HG03025 (cell line): ENCODE measurements around the gene CHODL.

Experiments
- ATAC-seq: cut with Tn5 transposase; IDR thresholded peaks from one replicate; pipeline ENCODE4 v1.9.1; 2021; ENCODE audit warnings: mild to moderate bottlenecking, moderate library complexity; ENCODE audit not compliant: unreplicated experiment, low FRiP score

Gene CHODL, protein sequence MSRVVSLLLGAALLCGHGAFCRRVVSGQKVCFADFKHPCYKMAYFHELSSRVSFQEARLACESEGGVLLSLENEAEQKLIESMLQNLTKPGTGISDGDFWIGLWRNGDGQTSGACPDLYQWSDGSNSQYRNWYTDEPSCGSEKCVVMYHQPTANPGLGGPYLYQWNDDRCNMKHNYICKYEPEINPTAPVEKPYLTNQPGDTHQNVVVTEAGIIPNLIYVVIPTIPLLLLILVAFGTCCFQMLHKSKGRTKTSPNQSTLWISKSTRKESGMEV

DNA sequence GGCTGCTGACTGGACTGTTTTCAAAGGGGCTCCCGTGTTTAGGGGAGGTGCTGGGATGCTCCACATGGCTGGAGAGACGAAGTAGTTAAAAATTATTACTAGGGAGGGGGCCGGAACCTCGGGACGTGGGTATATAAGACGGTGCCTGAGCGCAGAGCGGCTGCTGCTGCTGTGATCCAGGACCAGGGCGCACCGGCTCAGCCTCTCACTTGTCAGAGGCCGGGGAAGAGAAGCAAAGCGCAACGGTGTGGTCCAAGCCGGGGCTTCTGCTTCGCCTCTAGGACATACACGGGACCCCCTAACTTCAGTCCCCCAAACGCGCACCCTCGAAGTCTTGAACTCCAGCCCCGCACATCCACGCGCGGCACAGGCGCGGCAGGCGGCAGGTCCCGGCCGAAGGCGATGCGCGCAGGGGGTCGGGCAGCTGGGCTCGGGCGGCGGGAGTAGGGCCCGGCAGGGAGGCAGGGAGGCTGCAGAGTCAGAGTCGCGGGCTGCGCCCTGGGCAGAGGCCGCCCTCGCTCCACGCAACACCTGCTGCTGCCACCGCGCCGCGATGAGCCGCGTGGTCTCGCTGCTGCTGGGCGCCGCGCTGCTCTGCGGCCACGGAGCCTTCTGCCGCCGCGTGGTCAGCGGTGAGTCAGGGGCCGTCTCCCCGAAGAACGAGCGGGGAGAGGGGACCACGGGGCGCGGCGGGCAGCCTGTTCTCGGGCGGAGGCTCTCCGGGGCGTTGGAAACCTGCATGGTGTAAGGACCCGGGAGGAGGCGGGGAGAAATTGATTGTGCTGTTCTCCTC lies at the start of gene CHODL:
CHODL (plus strand) TSS at position 163 of the 793 bp plus-strand sequence; CDS start at position 554, 391 bp downstream.
- no peak for ATAC-seq

DNA sequence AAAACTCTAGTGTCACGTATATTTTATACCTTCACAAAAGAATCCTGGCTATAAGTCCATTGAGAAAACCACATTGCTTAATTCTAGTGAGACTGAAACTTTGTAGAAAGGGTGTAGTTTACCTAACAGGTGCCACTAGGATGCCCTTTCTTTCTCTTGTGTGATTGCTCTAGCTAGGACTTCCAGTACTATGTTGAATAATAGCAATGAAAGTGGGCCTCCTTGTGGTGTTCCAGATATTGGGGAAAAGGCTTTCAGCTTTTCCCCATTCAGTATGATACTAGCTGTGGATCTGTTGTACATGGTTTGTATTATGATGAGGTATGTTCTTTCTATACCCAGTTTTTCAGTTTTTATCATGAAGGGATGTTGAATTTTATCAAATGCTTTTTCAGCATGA lies 39.7 kb upstream of the CHODL start:
- no peak for ATAC-seq

DNA sequence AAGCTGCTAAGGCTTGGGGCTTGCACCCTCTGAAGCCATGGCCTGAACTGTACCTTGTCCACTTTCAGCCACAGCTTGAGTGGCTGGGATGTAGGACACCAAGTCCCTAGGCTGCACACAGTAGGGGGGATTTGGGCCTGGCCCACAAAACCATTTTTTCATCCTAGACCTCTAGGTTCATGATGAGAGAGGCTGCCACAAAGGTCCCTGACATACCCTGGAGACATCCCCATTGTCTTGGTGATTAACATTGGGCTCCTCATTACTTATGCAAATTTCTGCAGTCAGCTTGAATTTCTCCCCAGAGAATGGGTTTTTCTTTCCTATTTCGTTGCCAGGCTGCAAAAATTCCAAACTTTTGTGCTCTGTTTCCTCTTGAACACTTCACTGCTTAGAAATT lies 26.3 kb upstream of the CHODL start:
- no peak for ATAC-seq

DNA sequence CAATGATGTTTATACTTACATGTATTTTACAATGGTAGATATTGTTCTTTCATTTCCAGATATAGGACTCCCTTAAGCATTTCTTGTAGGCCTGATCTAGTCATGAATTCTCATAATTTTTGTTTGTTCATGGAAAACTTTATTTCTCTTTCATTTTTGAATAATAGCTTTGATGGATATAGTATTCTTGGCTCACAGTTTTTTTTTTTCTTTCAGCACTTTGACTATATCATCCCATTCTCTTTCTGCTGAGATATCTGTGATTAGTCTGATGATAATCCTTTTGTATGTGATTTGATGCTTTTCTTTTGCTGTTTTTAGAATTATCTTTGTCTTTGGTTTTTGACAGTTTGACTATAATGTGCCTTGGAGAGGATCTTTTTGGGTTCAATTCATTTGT lies 24.1 kb upstream of the CHODL start:
- no peak for ATAC-seq

DNA sequence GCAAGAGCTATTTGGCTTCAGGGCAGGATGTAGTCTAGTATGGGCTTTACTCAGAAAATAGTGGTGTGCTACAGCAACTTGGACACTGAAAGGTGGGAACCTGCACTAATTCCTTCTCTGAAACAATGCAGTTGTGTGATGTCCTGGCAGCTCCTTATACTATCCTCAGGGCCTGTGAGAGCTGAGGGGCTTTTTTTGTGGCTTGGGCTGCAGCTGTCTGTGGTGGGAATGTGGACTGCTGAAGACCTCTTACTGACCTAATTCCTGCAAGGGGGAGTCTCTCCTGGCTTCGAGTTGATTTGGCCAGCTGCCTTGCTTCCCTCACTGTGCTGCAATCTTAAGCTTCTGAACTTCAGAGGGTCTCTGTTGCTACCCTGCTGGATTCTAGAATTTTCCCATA lies 22.3 kb upstream of the CHODL start:
- ATAC-seq = no peak

DNA sequence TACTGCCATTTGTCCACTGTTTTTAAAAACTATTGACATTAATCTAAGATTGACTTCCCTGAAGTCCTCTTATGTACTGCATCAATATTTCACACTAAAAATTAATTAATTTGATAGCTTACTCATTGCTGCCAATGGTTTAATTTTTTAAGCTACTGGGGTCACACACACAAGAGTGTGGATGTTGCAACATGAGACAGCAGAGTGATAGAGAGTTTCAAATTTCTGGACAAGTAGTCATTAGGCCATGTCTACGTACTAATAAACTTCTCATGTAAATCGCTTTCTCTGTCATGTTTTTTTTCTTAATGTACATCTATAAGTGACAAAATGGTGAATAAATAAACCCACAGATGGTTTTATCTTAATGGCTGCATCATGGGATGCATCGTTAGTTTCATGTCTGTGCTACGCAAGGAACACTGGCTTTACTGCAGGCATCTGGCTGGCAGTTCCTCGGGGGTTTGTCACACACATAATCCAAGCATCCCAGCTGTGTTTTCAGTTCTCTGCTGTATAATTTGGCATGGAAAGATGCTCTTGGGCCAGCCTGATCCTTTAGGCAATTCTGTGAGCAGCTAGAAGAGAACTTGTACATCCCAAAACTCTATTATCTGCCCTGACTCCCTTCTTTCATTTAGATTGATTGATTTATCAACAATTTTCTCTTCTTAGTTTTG lies 16.4 kb upstream of the CHODL start:
- ATAC-seq = no peak

DNA sequence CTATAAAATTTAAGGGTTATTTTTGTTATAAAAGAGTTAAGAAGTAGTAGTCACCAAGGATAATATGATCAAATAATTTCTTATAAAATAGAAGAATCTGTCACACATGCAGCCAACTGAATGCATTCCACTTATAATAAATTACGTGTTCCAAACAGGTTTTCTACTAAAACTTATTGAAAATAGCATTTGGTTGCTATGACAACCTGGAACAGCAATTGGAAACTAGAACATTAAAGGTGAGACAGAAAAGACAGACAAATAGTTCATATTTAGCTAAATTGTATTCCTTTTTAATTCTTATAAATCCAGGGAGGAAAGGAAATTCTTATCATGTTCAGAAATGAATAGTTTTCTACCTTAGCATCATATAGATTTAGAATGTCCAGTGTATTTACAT lies 9.1 kb upstream of the CHODL start:
- no peak for ATAC-seq

DNA sequence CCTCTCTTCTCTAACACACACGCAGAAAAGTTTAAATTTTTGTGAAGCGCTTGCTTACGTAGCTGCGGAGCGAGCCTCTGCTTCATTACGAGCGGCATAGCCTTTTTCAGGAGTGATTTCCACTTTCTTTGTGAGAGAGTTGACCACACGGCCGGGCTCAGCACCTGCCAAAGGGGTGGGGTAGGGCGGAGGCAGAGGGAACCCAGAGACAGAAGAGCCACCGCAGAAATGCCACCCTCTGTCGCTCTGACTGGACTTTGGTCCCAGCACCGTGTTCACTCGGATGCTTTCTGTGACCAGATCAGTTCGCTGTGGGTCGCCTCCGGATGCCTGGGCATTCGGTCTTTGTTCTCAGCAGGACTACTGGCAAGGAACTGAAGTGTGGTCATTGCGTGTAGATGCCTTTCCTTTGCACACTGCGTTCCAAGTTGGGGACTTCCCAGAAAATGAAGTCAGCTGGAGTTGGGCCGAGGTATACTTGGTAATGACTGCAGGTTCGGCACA lies 883 bp downstream of the CHODL start:
- no peak for ATAC-seq

DNA sequence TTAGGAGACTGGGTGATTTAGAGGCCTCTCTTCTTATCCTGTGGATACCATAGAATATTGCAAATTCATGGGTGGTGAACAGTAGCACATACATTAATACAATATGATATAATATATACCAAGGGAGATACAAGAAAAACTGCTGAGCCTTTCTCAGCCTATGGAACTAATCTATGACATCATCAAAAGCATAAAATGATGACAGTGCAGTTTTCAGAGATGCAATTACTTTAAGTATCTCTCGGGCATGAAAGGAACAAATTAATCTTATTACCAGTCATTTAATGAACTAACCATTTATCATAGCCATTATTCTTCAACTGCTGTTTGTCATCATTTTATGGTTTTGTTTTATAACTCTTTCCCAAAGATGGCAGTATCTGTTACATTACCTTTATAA lies 3.5 kb downstream of the CHODL start:
- ATAC-seq = no peak

DNA sequence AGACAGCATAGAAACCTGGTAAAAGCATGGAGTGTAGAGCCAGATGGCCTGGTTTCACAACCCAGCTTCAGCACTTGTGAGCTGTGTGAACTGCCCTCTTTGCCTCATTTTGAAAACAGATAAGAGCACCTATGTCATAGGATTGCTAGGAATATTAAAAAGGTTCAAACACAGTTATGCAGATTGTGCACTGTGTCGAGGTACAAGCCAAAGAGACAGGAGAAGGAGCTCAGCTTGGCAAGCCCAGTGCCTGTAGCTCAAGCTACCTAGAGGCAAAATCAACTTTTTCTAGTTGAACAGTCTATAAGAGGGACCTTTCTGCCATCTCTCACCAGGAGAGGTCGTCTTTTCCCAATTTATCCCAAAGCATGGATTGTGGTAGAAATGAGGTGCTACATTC lies 5.0 kb downstream of the CHODL start:
- no peak for ATAC-seq

DNA sequence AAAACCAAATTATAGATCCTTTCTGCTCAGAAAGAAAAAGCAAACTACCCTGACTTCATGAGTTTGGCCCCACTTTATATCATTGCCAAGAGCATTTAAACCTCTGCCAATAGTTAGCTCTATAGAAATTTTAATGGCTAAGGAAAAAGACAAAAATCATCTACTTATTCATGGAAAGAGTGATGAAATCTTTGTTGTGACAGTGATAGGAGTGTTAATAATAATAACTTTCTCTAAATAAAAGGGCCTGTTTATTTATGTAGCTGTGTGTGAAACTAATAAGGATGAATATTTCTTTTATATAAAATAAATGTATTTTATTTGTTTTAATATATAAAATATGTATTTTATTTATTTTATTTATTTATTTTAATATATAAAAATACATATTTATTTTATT lies 6.4 kb downstream of the CHODL start:
- no peak for ATAC-seq

DNA sequence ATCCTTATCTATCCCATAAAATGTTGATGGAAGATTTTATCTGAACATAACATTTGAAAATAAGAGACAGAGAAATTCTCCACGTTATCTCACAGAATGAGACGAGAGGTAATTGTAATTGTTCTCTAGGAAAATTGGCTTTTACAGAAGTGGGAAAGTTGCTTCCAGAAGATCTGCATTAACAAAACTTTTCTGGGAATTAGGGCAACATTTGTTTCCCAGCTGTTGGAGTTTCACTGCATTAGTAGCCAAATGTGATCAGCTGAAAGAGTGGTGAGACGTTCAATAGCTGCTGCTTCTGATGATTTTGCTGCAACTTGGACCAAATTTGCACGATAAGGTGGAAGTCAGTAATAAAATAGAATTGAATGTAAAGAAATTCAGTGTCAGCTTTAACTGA lies 7.6 kb downstream of the CHODL start:
- no peak for ATAC-seq

DNA sequence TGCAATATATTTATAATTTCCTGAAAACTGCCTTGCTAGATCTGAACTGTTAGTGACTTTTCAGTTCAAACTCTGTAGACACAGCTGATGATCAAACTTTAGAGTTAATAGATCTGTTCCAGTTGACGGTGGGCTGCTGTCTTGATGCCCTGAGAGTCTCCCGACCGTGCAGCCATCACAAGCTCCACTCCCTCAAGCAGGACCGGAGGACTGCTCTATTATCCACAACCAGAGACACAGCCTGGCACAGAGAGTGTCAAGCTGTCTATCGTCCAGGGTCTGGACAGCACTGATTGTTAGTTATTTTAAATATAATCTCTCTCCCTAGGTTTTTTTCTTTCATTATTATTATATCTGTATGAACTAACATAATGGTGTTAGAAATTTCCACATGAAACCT lies 8.0 kb downstream of the CHODL start:
- ATAC-seq = no peak

DNA sequence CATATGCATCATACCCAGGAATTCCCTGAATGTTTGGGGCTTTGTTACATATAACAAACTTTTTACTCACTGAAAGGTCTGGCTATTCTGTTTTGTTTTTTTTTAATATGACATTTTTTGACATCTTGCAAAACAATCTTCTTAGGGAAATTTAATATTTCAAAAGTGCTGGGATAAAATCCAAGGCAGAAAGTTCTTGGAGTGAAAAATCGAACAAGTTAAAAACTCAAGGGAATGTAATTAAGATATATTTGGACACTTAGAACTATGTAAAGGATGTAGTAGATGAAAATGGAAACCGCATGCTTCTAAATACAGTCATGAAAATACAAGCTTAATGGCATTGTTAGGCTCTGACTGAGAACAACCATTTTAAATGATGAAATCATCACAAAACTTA lies 8.6 kb downstream of the CHODL start:
- no peak for ATAC-seq

DNA sequence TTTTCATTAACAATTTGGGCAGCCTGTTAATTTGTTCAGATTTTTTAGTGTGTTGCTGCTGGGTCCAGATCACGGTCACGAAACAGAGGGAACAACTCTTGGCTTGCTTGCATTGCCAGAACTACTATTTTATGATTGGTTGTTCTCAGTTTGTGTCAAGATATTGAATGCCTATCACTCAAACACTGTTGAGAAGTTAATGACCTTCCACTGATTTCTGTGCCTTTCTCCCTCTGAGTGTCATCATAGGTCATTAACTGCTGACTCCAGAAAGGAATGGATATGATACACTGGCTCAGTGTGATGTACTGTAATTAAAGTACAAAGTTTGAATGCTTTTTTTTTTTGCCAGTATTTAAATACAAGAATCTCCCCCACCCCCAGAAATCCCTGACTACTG lies 9.2 kb downstream of the CHODL start:
- no peak for ATAC-seq

DNA sequence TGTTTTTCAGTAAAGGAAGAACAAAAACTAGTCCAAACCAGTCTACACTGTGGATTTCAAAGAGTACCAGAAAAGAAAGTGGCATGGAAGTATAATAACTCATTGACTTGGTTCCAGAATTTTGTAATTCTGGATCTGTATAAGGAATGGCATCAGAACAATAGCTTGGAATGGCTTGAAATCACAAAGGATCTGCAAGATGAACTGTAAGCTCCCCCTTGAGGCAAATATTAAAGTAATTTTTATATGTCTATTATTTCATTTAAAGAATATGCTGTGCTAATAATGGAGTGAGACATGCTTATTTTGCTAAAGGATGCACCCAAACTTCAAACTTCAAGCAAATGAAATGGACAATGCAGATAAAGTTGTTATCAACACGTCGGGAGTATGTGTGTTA lies 21.3 kb downstream of the CHODL start:
- ATAC-seq = no peak

DNA sequence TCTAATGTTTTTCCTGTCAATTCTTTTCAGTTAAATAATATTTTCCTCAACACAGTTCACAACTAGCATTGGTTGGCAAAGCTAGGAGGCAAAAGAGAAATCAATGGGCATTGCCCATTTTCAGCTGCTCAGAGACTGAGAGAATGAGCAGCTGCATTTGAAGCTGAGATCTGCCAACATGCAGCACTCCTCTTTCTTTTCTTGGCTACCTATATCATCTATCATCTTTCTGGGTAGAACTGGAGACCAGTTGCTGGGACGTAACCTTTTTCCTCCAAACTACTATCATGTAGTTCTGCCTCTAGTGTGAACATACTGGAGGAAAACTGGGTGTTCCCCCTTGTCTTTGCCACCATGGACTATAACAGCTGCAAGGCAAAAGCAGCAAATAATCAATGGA lies 22.9 kb downstream of the CHODL start:
- no peak for ATAC-seq

DNA sequence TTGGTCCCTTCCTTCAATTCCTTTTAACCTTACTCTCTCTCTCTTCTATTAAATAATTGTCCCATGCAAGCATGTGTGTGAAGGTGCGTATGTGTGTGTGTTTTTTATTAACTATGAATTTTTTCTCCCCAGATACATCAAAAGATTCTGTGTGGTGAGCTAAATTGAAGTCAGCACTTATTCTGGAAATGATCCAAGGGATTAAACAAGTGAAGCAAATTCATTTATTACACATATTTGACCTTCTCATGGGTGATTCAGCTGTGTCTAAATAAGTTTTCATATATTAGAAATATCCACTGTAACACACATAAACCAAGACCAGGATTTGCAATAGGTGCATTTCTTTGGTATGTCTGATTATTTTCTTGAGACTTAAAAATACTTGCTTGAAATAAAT lies 24.3 kb downstream of the CHODL start:
- ATAC-seq = no peak

DNA sequence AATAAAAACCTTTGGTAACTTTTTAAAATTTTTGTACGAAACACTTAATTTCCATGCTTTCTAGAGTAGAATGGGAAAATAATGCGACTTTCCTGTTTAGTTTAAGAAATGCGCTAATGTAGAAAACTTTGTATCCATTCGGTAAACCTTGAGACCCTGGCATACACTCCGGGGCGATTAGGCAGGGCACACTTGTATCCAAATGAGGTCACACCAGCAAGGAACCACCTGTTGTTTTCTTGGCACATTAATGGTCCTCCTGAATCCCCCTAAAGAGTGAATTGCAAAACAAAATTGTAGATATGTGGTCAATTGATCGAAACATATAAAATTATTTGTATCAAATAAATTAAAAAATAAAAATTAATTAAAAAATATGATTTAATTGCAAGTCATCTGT lies 25.2 kb downstream of the CHODL start:
- no peak for ATAC-seq

DNA sequence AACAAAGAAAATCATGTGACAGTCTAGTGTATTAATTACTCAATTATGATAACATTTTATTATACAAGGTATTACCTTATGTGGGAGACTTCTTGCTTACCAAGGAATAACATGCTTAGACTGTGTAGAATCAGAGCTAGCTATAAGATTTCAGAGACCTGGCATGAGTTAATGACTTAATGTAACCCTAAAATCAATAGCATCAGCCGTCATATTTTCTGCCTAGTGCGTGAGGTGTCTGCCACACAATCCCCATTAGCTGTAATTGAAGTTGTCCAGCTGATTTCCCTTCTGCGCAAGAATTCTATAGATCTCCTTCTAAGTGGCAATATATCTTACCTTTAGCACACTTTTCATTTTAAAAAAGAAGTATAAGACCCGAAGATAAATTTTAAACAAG lies 28.8 kb downstream of the CHODL start:
- no peak for ATAC-seq

DNA sequence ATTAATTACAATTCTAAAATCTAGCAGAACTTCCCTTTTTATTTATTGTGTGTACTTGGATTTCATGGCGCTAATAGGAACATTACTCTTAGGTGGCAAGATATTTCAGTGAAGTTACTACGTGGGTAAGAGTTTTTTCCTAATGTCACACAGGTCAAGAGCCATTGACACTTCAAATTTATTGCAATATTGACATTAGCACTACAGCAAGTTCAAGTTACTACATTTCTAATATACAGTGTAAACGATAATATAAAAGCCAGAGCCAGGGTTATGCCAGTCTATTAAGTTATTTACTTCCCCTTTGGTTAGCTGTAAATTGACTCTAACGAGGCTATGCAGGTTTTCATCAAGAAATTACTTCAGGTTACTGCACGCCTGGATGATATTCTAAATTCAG lies 29.7 kb downstream of the CHODL start:
- ATAC-seq = no peak

DNA sequence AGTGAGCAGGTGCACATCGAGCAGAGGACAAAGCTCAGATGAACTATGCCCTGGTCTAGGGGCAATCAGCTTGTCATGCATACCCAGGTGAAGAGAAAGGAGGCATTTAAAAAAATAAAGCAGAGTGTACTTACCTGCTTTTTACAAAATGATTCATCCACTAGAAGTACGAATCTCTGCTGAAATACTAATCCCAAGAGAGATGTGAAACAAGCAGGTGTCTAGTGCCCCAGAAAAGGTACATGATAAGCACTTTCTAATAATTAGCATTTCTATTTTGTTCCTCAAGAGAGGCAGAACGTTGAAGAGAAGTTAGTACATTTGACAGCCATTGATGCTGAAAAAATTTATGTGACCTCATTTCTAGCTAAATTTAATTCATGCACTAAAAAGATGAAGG lies 31.1 kb downstream of the CHODL start:
- no peak for ATAC-seq
